ENCODE data around the gene CELA1. TPM values are rescaled to one million over a fixed set of nuclear protein-coding genes. Genes with fewer than 3 reads are reported as not detected.

CELA1 gene
- total RNA-seq (2013; cell fraction: nucleolus; rRNA removed), result not detected in 2 replicates
- total RNA-seq (2014; rRNA removed), result not detected in 2 replicates
- total RNA-seq (2014; rRNA removed; fragmentation: Illumina TruSeq; extraction: Trizol), result not detected in 2 replicates
- total RNA-seq (2021), result not detected in 2 replicates
- not detected for polyA plus RNA-seq (2011; ENCODE audit: low read depth)
- not detected in 2 replicates for polyA plus RNA-seq (2011; rRNA removed)
- not detected in 2 replicates for polyA plus RNA-seq (2011; cell fraction: cytosol; rRNA removed)
- not detected in 2 replicates for polyA plus RNA-seq (2011; cell fraction: nucleus; rRNA removed)
- polyA plus RNA-seq (2012), result not detected in 2 replicates
- not detected in 2 replicates for polyA plus RNA-seq (2014; fragmentation: Illumina TruSeq; extraction: Trizol)
- not detected for polyA plus RNA-seq (2014; fragmentation: Nextera tagmentation; extraction: Ambion mirVana)
- not detected in 2 replicates for polyA plus RNA-seq (2014; rRNA removed)
- not detected for polyA plus RNA-seq (2016; fragmentation: Nextera tagmentation; extraction: Ambion mirVana)
- not detected in 2 replicates for polyA minus RNA-seq (2011; rRNA and poly(A)+ RNA removed)
- polyA minus RNA-seq (2011; cell fraction: cytosol; rRNA and poly(A)+ RNA removed), result not detected in 2 replicates
- polyA minus RNA-seq (2011; cell fraction: nucleus; rRNA and poly(A)+ RNA removed), result not detected in 2 replicates
- percentile 4 among the genes with signal in this experiment for Bru-seq, nascent RNA
- BruChase-seq, experiment 1, labeled RNA remaining after a 6-hour chase, result percentile 6 among the genes with signal in this experiment
- percentile 8 among the genes with signal in this experiment for BruChase-seq, experiment 2, labeled RNA remaining after a 2-hour chase
- long read RNA-seq, experiment 1, result 0 reads
- long read RNA-seq, experiment 2, result 0 reads

GRCh38 chr12:51346581-51346980, at the start of gene CELA1:
Gene CELA1 (minus strand): TSS chr12:51346679. CDS start chr12:51346638, 41 bp downstream.
- Histone ChIP-seq H3K4me2 (ENCODE audit: control insufficient read depth, insufficient read depth) (no peak within 1 kb of the TSS), H3K4me3 (no peak within 1 kb of the TSS), H3K79me2 (ENCODE audit: control insufficient read depth, insufficient read depth, low read length) (no peaks in the 10 kb centered on the region), H4K20me1 (ENCODE audit: control insufficient read depth, insufficient read depth) (no peaks in the 10 kb centered on the region), H3K36me3 (ENCODE audit: control insufficient read depth in 2 of 2, insufficient read depth in 2 of 2, low read length in 1 of 2) (no peaks in the 10 kb centered on the region), H3K9me3 (replicated peaks; ENCODE audit: control insufficient read depth, insufficient read depth, low read length) (no peaks in the 10 kb centered on the region), H3K9ac (ENCODE audit: control insufficient read depth, insufficient read depth, low read length) (no peak within 1 kb of the TSS), H3K4me1 (ENCODE audit: control insufficient read depth, insufficient read depth, low read length) (peaks cover 20% of the 10 kb centered on the region), H3K27ac (ENCODE audit: control insufficient read depth, insufficient read depth) (no peak within 1 kb of the TSS), H3K27me3 (replicated peaks in 1 of 2; ENCODE audit: control insufficient read depth in 2 of 2, insufficient read depth in 2 of 2, low read length in 1 of 2) (no peaks in the 10 kb centered on the region), H2AFZ (ENCODE audit: control insufficient read depth, low read depth, low read length) (no peak within 1 kb of the TSS)
- WGBS (ENCODE audit: insufficient coverage, insufficient replicate concordance, low lambda C conversion rate, missing lambda C conversion rate), result 89% methylated on average over 3 of the region's 3 CpGs
- POLR2A ChIA-PET, result no interaction called here
- ATAC-seq, result no peak
- DNase-seq (ENCODE audit: low read depth, low spot score), result no peak
- no peak for FAIRE-seq
- in situ Hi-C loops (cut with MboI), result no loop called here
- SMC1A ChIA-PET (ENCODE audit: uncharacterized antibody, unreplicated experiment), result no interaction called here
- CTCF ChIA-PET, result no interaction called here
- intact Hi-C loops (cut with micrococcal nuclease; ENCODE audit: unreplicated experiment), result no loop called here
- no TSS peak for BruUV-seq (replicated peaks)
- RAD21 ChIA-PET (ENCODE audit: unreplicated experiment), result no interaction called here
- no peak for TF ChIP-seq ATF3 (IDR thresholded peaks at IDR 0.05; ENCODE audit: borderline replicate concordance, extremely low read depth, low read depth, low read length)
- no peak for TF ChIP-seq NR2C2 (IDR thresholded peaks at IDR 0.05; ENCODE audit: borderline replicate concordance, control insufficient read depth, insufficient read length, low read depth)
- TF ChIP-seq NR2F1 (conservative IDR thresholded peaks at IDR 0.05), result no peak
- no peak for TF ChIP-seq CHD1 (IDR thresholded peaks at IDR 0.05; ENCODE audit: low read depth, low read length)
- no peak for TF ChIP-seq NBN (IDR thresholded peaks at IDR 0.05)
- TF ChIP-seq TCF7 (IDR thresholded peaks at IDR 0.05; ENCODE audit: borderline replicate concordance), result no peak
- TF ChIP-seq KDM1A (IDR thresholded peaks at IDR 0.05; ENCODE audit: borderline replicate concordance), result no peak
- no peak for TF ChIP-seq ESRRA (IDR thresholded peaks at IDR 0.05; ENCODE audit: low read length)
- TF ChIP-seq CEBPB (IDR thresholded peaks at IDR 0.05; ENCODE audit: borderline replicate concordance in 1 of 2, low read depth in 2 of 2, low read length in 2 of 2), result no peak
- no peak for TF ChIP-seq FOS (IDR thresholded peaks at IDR 0.05; ENCODE audit: borderline replicate concordance, extremely low read depth, insufficient read length)
- no peak for TF ChIP-seq CBX5 (IDR thresholded peaks at IDR 0.05; ENCODE audit: low read depth)
- TF ChIP-seq IRF3 (IDR thresholded peaks at IDR 0.05), result no peak
- no peak for TF ChIP-seq YBX1 (IDR thresholded peaks at IDR 0.05)
- TF ChIP-seq SUZ12 (IDR thresholded peaks at IDR 0.05; ENCODE audit: unreplicated experiment), result no peak
- no peak for TF ChIP-seq RELB (IDR thresholded peaks at IDR 0.05; ENCODE audit: low read depth)
- no peak for TF ChIP-seq POU2F2 (IDR thresholded peaks at IDR 0.05; ENCODE audit: borderline replicate concordance, low read depth, low read length)
- TF ChIP-seq EED (IDR thresholded peaks at IDR 0.05; ENCODE audit: low read depth), result no peak
